ENCODE data around the gene DISP1.

- no peak for TF ChIP-seq FOXA1 (IDR thresholded peaks at IDR 0.05)
- TF ChIP-seq FOXM1 (IDR thresholded peaks at IDR 0.05; ENCODE audit: borderline replicate concordance), result no peak
- no peak for TF ChIP-seq SUZ12 (IDR thresholded peaks at IDR 0.05)
- no peak for TF ChIP-seq BHLHE40 (IDR thresholded peaks at IDR 0.05; ENCODE audit: borderline replicate concordance)
- TF ChIP-seq HDGF (IDR thresholded peaks at IDR 0.05; ENCODE audit: borderline replicate concordance), result no peak
- no peak for TF ChIP-seq TARDBP (IDR thresholded peaks at IDR 0.05)
- TF ChIP-seq NFRKB (IDR thresholded peaks at IDR 0.05), result no peak
Observed at GRCh38 chr1:222777463-222777862, 37.4 kb upstream of the DISP1 start.
